Measurements from ENCODE around the gene ZNF521. TPM values are rescaled to one million over a fixed set of nuclear protein-coding genes. Genes with fewer than 3 reads are reported as not detected.

The ZNF521 gene
- total and polyA plus RNA-seq, 2 donors (not counting 3 experiments of a cell fraction or from before 2014, with no cell fraction given) = 111 to 168 TPM

DNA sequence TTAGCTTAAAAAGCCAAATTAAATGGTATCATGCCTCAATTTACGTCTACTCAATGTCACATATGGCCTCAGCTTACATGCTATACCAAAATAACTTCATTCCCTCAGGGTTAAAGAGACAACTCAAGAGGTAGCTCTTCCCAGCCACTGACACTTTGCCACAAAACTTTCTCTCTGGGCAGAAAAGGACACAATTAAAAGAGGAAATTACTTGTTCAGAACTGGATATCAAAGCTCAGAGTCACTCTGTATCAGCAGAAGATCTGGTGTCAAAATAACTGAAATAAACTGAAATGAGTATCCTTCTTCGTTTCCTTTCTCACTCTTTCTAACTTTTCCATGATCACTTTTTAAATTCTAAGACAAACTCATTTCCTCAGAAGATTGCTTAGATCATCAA lies 108.7 kb downstream of the ZNF521 start:
- FAIRE-seq (no peak), DNase-seq (ENCODE audit: low read depth, low spot score) (no peak)
- no peak overlapping the region for H3K4me2 ChIP-seq (ENCODE audit: insufficient read depth, low read length)
- peaks cover 66% of the 10 kb centered on the region for H3K4me1 ChIP-seq (ENCODE audit: control insufficient read depth, extremely low read depth, insufficient read depth, low read length)
- no peak overlapping the region for H2AFZ ChIP-seq (ENCODE audit: low read depth, low read length)
- H3K4me3 ChIP-seq (replicated peaks in 1 of 3; ENCODE audit: insufficient read depth in 1 of 3, low read depth in 1 of 3, low read length in 3 of 3) = no peak overlapping the region
- H4K20me1 ChIP-seq (replicated peaks; ENCODE audit: control insufficient read depth, extremely low read depth, insufficient read depth, low read length) = no peaks in the 10 kb centered on the region
- peaks cover 55% of the 10 kb centered on the region for H3K79me2 ChIP-seq (ENCODE audit: control insufficient read depth, insufficient read depth, low read length)
- intact Hi-C loops (cut with micrococcal nuclease) = no loop called here
- no peak overlapping the region for H3K9ac ChIP-seq (replicated peaks; ENCODE audit: extremely low read depth, insufficient read depth, low read length)
- no peaks in the 10 kb centered on the region for H3K36me3 ChIP-seq (ENCODE audit: control insufficient read depth in 2 of 2, extremely low read depth in 1 of 2, insufficient read depth in 2 of 2, low read length in 2 of 2)
- ChIA-PET POLR2A (interaction anchor here (0.7 kb wide), 1 partner anchor 112 kb away, joined by 3 read pairs; no protein-coding TSS in a partner anchor), CTCF (interaction anchor here (0.9 to 3.3 kb wide), 4 partner anchors 10 to 33 kb away, joined by 3 to 8 read pairs (median 5); no protein-coding TSS in a partner anchor)
- dilution Hi-C loops (cut with MboI; ENCODE audit: extremely low pct_ligation_motif_present, low sequenced_read_pairs) = no loop called here
- no peak for TF ChIP-seq MYC (IDR thresholded peaks at IDR 0.05; ENCODE audit: low read depth, low read length)
- TF ChIP-seq POLR2A (IDR thresholded peaks at IDR 0.05; ENCODE audit: low read depth, low read length) = no peak
- TF ChIP-seq JUN (IDR thresholded peaks at IDR 0.05; ENCODE audit: borderline replicate concordance, insufficient read depth, insufficient read length, low read depth) = no peak
- TF ChIP-seq EZH2 (IDR thresholded peaks at IDR 0.05; ENCODE audit: borderline replicate concordance, low read depth, low read length, severe bottlenecking) = no peak
- TF ChIP-seq, protein P1, sequence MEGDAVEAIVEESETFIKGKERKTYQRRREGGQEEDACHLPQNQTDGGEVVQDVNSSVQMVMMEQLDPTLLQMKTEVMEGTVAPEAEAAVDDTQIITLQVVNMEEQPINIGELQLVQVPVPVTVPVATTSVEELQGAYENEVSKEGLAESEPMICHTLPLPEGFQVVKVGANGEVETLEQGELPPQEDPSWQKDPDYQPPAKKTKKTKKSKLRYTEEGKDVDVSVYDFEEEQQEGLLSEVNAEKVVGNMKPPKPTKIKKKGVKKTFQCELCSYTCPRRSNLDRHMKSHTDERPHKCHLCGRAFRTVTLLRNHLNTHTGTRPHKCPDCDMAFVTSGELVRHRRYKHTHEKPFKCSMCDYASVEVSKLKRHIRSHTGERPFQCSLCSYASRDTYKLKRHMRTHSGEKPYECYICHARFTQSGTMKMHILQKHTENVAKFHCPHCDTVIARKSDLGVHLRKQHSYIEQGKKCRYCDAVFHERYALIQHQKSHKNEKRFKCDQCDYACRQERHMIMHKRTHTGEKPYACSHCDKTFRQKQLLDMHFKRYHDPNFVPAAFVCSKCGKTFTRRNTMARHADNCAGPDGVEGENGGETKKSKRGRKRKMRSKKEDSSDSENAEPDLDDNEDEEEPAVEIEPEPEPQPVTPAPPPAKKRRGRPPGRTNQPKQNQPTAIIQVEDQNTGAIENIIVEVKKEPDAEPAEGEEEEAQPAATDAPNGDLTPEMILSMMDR (IDR thresholded peaks at IDR 0.05; ENCODE audit: extremely low read depth in 1 of 2, insufficient read depth in 1 of 2, low read depth in 1 of 2, low read length in 2 of 2) = no peak
- TF ChIP-seq, protein P2, sequence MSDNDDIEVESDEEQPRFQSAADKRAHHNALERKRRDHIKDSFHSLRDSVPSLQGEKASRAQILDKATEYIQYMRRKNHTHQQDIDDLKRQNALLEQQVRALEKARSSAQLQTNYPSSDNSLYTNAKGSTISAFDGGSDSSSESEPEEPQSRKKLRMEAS (IDR thresholded peaks at IDR 0.05; ENCODE audit: insufficient read depth, insufficient read length) = no peak
- no peaks in the 10 kb centered on the region for H3K9me1 ChIP-seq (replicated peaks; ENCODE audit: control insufficient read depth, extremely low read depth, insufficient read depth, low read length)
- BruUV-seq (replicated peaks) = no TSS peak
- H3K27ac ChIP-seq (ENCODE audit: insufficient read depth, low read depth, low read length) = no peak overlapping the region
- no peaks in the 10 kb centered on the region for H3K27me3 ChIP-seq (ENCODE audit: control insufficient read depth in 2 of 2, insufficient read depth in 2 of 2, low read length in 2 of 2)
- H3K9me3 ChIP-seq (replicated peaks; ENCODE audit: control insufficient read depth, insufficient read depth, low read length) = no peaks in the 10 kb centered on the region

DNA sequence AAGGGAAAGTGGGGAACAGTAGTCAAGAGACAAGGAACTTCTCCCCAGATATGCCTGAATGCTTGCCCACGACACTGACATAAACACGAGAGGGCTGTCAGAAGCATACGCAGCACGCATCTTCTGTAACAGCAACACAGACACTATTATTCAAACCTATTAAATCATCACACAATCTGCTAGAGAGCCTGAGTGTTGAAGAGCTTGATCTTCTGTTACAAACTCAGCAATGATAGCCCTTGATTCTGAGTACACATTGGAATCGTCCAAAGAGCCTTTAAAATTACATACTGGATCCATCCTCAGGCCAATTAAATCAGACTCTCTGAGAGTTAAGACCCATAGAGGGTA lies 111.6 kb downstream of the ZNF521 start:
- peak overlapping the region; percentile 19 for H3K27ac ChIP-seq (ENCODE audit: insufficient read depth, low read depth, low read length)
- H3K79me2 ChIP-seq (ENCODE audit: control insufficient read depth, insufficient read depth, low read length) = peaks cover 52% of the 10 kb centered on the region
- H3K36me3 ChIP-seq (ENCODE audit: control insufficient read depth in 2 of 2, extremely low read depth in 1 of 2, insufficient read depth in 2 of 2, low read length in 2 of 2) = no peaks in the 10 kb centered on the region
- no TSS peak for BruUV-seq (replicated peaks)
- dilution Hi-C loops (cut with MboI; ENCODE audit: extremely low pct_ligation_motif_present, low sequenced_read_pairs) = no loop called here
- H3K27me3 ChIP-seq (ENCODE audit: control insufficient read depth in 2 of 2, insufficient read depth in 2 of 2, low read length in 2 of 2) = no peaks in the 10 kb centered on the region
- H3K4me1 ChIP-seq (ENCODE audit: control insufficient read depth, extremely low read depth, insufficient read depth, low read length) = peaks cover 60% of the 10 kb centered on the region
- no peak for DNase-seq (ENCODE audit: low read depth, low spot score)
- H3K9me3 ChIP-seq (replicated peaks; ENCODE audit: control insufficient read depth, insufficient read depth, low read length) = no peaks in the 10 kb centered on the region
- no peak overlapping the region for H3K4me2 ChIP-seq (ENCODE audit: insufficient read depth, low read length)
- H3K4me3 ChIP-seq (replicated peaks in 1 of 3; ENCODE audit: insufficient read depth in 1 of 3, low read depth in 1 of 3, low read length in 3 of 3) = no peak overlapping the region
- TF ChIP-seq JUN (IDR thresholded peaks at IDR 0.05; ENCODE audit: borderline replicate concordance, insufficient read depth, insufficient read length, low read depth) = no peak
- TF ChIP-seq POLR2AphosphoS5 (IDR thresholded peaks at IDR 0.05; ENCODE audit: insufficient read depth, low read depth, low read length) = no peak
- TF ChIP-seq, protein P2 (IDR thresholded peaks at IDR 0.05; ENCODE audit: insufficient read depth, insufficient read length) = no peak
- TF ChIP-seq MYC (IDR thresholded peaks at IDR 0.05; ENCODE audit: low read depth, low read length) = no peak
- TF ChIP-seq EZH2 (IDR thresholded peaks at IDR 0.05; ENCODE audit: borderline replicate concordance, low read depth, low read length, severe bottlenecking) = no peak
- no peak for TF ChIP-seq GATA2 (IDR thresholded peaks at IDR 0.05; ENCODE audit: insufficient read depth, insufficient read length, low read depth, low read length)
- TF ChIP-seq, protein P1 (IDR thresholded peaks at IDR 0.05; ENCODE audit: extremely low read depth in 1 of 2, insufficient read depth in 1 of 2, low read depth in 1 of 2, low read length in 2 of 2) = no peak
- TF ChIP-seq FOS (IDR thresholded peaks at IDR 0.05; ENCODE audit: borderline replicate concordance, insufficient read depth, low read length) = no peak
- TF ChIP-seq POLR2A (IDR thresholded peaks at IDR 0.05; ENCODE audit: low read depth, low read length) = no peak
- H2AFZ ChIP-seq (ENCODE audit: low read depth, low read length) = no peak overlapping the region
- FAIRE-seq = no peak
- intact Hi-C loops (cut with micrococcal nuclease) = no loop called here
- no peaks in the 10 kb centered on the region for H4K20me1 ChIP-seq (replicated peaks; ENCODE audit: control insufficient read depth, extremely low read depth, insufficient read depth, low read length)
- ChIA-PET POLR2A (no interaction called here), CTCF (interaction anchor here (0.5 to 2.8 kb wide), 7 partner anchors 11 to 112 kb away, joined by 3 to 16 read pairs (median 6); partner anchors contain the start of gene ZNF521)
- no peak overlapping the region for H3K9ac ChIP-seq (replicated peaks; ENCODE audit: extremely low read depth, insufficient read depth, low read length)
- no peaks in the 10 kb centered on the region for H3K9me1 ChIP-seq (replicated peaks; ENCODE audit: control insufficient read depth, extremely low read depth, insufficient read depth, low read length)

Measured in endothelial cell of umbilical vein (primary cell).